SJCRH30 (cell line): ENCODE measurements around the gene MCUB. TPM values are rescaled to one million over a fixed set of nuclear protein-coding genes. Genes with fewer than 3 reads are reported as not detected.

ENCODE experiments used
- DNase-seq, 2 experiments: peaks; one replicate each; pipeline ENCODE4 v3.0.0-alpha.2; 2015 to 2020
- H3K27ac ChIP-seq: fragments of 250-450 bp; sonication (Bioruptor Pico); 2 replicates; pipeline ENCODE4 v1.5.1; 2020; ENCODE audit warnings: mild to moderate bottlenecking, moderate library complexity
- H3K27me3 ChIP-seq: fragments of 250-450 bp; sonication (Bioruptor Pico); 2 replicates; pipeline ENCODE4 v1.5.1; 2020; ENCODE audit warnings: mild to moderate bottlenecking, moderate library complexity
- H3K36me3 ChIP-seq: fragments of 250-450 bp; sonication (Bioruptor Pico); 2 replicates; pipeline ENCODE4 v1.5.1; 2020; ENCODE audit warnings: mild to moderate bottlenecking, moderate library complexity
- H3K4me1 ChIP-seq: fragments of 250-450 bp; sonication (Bioruptor Pico); 2 replicates; pipeline ENCODE4 v1.5.1; 2020; ENCODE audit warnings: mild to moderate bottlenecking, moderate library complexity
- H3K4me3 ChIP-seq: fragments of 250-450 bp; sonication (Bioruptor Pico); 2 replicates; pipeline ENCODE4 v1.5.1; 2020; ENCODE audit warnings: mild to moderate bottlenecking, moderate library complexity
- H3K9me3 ChIP-seq: fragments of 250-450 bp; sonication (Bioruptor Pico); replicated peaks from 2 replicates; pipeline ENCODE4 v1.5.1; 2020; ENCODE audit warnings: mild to moderate bottlenecking, moderate library complexity
- total RNA-seq: library from RNA; depleted of rRNA; stranded (reverse); fragments of >200 nt; shearing (Covaris generic); gene quantifications from 2 replicates; pipeline ENCODE4 v1.2.3, GENCODE V29; 2014

Gene MCUB
- total RNA-seq, 1 experiment from 2014 or later = 46.1 TPM

GRCh38 chr4:109627361-109627760 lies 67.3 kb downstream of the MCUB start:
- no peak overlapping the region for H3K4me3 ChIP-seq
- H3K9me3 ChIP-seq = no peaks in the 10 kb centered on the region
- no peaks in the 10 kb centered on the region for H3K27me3 ChIP-seq
- no peaks in the 10 kb centered on the region for H3K4me1 ChIP-seq
- DNase-seq = no peak
- H3K27ac ChIP-seq = no peak overlapping the region
- H3K36me3 ChIP-seq = no peaks in the 10 kb centered on the region

- Histone ChIP-seq H3K9me3 (no peaks in the 10 kb centered on the region), H3K27ac (no peak overlapping the region), H3K27me3 (no peaks in the 10 kb centered on the region), H3K4me1 (no peaks in the 10 kb centered on the region), H3K36me3 (no peaks in the 10 kb centered on the region), H3K4me3 (no peak overlapping the region)
- DNase-seq = no peak
Measured at GRCh38 chr4:109629775-109630174, 69.7 kb downstream of the MCUB start.

DNA sequence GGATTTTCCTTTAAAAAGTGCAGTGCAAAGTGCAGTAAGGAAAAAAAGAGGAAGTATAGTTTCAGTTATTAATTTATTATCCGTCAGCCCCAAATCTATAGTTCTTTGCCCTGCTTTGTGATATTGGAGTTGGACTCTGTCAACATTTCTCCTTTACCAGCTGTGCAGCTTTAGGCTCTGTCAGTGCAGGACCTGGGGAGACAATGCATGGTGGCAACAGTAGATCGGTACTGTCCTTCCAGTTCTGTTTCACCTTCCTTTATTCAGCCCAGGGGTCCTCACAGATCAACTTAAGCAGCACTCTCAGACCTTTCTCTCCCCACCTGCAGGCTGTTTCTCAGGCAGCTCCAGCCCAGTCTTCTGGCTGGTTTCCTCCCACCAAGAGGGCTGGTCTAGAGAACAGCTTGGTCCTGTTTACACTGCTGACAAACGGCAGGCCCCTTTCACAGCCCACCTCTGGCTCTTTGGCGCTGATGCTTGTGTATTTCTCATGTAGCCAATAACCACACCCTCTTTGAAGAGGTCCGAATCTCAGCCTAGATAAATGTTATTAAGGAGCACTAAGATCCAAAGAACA lies 71.6 kb downstream of the MCUB start:
- no peaks in the 10 kb centered on the region for H3K36me3 ChIP-seq
- no peaks in the 10 kb centered on the region for H3K9me3 ChIP-seq
- H3K27ac ChIP-seq = no peak overlapping the region
- no peak for DNase-seq
- no peak overlapping the region for H3K4me3 ChIP-seq
- no peaks in the 10 kb centered on the region for H3K27me3 ChIP-seq
- no peaks in the 10 kb centered on the region for H3K4me1 ChIP-seq

DNA sequence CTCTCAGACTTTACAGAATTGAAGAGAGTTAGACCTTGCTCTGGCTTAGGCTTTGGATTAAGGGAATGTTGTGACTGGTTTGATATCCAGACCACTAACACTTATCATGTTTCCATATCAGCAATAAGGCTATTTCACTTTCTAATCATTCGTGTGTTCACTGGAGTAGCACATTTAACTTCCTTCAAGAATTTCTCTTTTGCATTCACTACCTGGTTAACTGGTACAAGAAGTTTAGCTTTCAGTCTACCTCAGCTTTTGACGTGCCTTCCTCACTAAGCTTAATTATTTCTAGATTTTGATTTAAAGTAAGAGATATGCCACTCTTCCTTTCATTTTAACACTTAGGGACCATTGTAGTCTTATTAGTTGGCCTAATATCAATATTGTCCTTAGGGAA lies 80.6 kb downstream of the MCUB start:
- Histone ChIP-seq H3K36me3 (no peaks in the 10 kb centered on the region), H3K9me3 (no peaks in the 10 kb centered on the region), H3K4me3 (no peak overlapping the region), H3K4me1 (no peaks in the 10 kb centered on the region), H3K27ac (no peak overlapping the region), H3K27me3 (no peaks in the 10 kb centered on the region)
- DNase-seq = no peak

GRCh38 chr4:109645874-109646710 lies 86.0 kb downstream of the MCUB start:
- DNase-seq = no peak
- no peak overlapping the region for H3K27ac ChIP-seq
- H3K27me3 ChIP-seq = no peaks in the 10 kb centered on the region
- H3K4me3 ChIP-seq = no peak overlapping the region
- no peaks in the 10 kb centered on the region for H3K9me3 ChIP-seq
- no peaks in the 10 kb centered on the region for H3K4me1 ChIP-seq
- no peaks in the 10 kb centered on the region for H3K36me3 ChIP-seq

DNA sequence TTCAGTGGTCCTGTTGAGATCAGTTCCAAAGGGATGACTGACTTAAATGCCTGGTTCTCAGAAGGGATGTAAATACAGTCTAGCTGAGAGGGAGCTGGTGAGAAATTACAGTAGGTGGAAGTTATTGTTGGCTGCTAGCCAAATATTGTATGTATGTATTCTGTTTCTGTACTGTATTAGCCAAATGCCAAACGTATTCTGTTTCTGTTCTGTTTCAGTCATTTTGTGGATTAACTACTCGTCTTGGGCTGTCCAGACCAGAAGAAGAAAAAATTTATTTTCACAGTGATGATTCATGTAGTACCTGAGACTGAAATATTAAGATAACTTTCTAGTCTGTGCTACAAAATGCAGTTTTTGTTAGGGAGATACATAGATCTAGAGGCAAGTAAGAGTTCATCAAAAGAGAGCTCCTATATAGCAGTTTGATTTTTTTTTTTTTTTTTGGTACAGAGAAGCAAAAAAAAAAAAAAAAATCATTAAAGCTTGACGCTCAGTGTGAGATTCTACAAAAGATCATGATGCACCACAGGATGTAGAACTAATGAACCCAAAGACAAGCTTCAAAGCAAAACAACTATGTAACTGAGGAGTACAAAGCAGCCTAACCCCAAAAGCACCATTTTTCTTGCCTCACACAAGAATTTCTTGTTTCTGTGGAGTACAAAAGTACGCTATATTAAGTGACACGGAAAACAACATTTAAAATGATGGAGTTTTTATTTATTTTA lies 88.4 kb downstream of the MCUB start:
- Histone ChIP-seq H3K4me1 (no peaks in the 10 kb centered on the region), H3K9me3 (no peaks in the 10 kb centered on the region), H3K27ac (no peak overlapping the region), H3K36me3 (no peaks in the 10 kb centered on the region), H3K4me3 (no peak overlapping the region), H3K27me3 (no peaks in the 10 kb centered on the region)
- peak in 1 of 2 experiments; percentile 34 for DNase-seq

DNA sequence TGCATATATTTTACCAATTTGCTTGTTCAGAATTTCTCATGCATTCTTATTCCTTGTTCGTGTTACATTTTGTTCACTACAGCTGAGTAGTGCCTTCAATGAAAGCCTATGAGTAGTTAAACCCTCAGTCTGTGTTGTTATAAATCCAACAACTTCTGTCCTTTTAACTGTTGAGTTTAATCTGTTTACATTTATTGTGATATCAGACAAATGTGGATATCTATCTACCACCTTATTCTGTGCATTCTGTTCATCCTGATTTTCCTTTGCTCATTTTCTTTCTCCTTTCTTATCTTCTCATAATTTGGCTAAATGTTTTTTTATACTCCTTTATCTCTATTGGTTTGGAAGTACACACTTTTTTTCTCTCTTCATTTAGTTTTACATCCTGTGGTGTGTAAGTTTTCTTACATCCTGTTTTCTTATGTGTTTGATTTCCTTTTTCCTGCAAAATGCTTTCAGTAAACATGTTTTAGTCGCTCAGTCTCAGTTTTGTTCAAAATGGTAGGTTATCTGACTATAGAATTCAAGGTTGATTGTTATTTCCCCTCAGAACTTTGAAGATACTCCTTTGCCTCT lies 89.0 kb downstream of the MCUB start:
- no peak for DNase-seq
- Histone ChIP-seq H3K36me3 (no peaks in the 10 kb centered on the region), H3K27ac (no peak overlapping the region), H3K4me3 (no peak overlapping the region), H3K9me3 (no peaks in the 10 kb centered on the region), H3K27me3 (no peaks in the 10 kb centered on the region), H3K4me1 (no peaks in the 10 kb centered on the region)

DNA sequence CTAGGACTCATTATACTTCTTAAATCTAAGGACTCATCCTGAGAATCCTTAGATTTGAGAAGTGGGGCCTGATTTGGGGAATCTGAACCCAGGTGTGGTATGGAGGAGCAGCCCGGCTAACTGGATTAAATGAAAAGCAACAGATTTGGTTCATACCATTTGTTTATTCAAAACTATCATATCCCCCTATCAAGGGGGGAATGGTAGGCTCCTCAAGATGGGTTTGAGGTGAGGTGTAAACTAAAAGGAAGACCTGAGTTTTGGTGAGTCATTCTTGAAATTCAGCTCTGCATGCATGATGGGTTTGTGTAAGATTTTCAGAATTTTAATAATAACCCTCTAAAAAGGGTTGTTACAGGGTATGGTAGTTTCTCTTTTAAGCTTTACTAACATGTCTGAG lies 89.8 kb downstream of the MCUB start:
- H3K4me3 ChIP-seq = no peak overlapping the region
- no peak overlapping the region for H3K27ac ChIP-seq
- no peaks in the 10 kb centered on the region for H3K4me1 ChIP-seq

DNA sequence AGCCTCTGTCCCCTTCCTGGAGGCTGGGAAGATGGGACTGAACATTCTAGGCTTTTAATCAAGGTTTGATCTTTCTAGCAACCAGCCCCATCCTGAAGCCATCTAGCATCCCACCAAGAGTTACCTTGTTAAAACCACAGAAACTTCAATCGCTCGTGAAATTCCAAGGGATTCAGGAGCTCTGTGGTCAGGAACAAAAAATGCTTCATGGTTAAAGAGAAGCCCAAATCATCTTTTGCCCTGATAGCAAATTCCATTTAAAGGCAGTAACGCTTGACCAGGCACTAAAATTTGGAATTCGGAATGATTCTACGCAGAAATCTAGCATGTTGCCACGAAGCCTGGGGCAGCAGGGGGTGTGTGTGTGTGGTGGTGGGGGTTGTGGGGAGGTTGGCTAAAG lies 95.3 kb downstream of the MCUB start:
- Histone ChIP-seq H3K27me3 (no peaks in the 10 kb centered on the region), H3K4me1 (no peaks in the 10 kb centered on the region), H3K27ac (no peak overlapping the region), H3K36me3 (no peaks in the 10 kb centered on the region), H3K9me3 (no peaks in the 10 kb centered on the region), H3K4me3 (no peak overlapping the region)
- no peak for DNase-seq

More for the DNA sequence above, 89.8 kb downstream of the MCUB start:
- H3K27me3 ChIP-seq = no peaks in the 10 kb centered on the region
- no peaks in the 10 kb centered on the region for H3K36me3 ChIP-seq
- H3K9me3 ChIP-seq = no peaks in the 10 kb centered on the region
- DNase-seq = no peak

- Histone ChIP-seq H3K27ac (no peak overlapping the region), H3K36me3 (no peaks in the 10 kb centered on the region; the same call in 1 of the 2 replicates), H3K4me1 (no peaks in the 10 kb centered on the region), H3K4me3 (no peak overlapping the region), H3K9me3 (no peaks in the 10 kb centered on the region), H3K27me3 (no peaks in the 10 kb centered on the region)
- no peak for DNase-seq
Measured at GRCh38 chr4:109657854-109658418, 97.9 kb downstream of the MCUB start.

GRCh38 chr4:109658871-109659410 lies 98.9 kb downstream of the MCUB start:
- Histone ChIP-seq H3K27ac (no peak overlapping the region), H3K27me3 (no peaks in the 10 kb centered on the region), H3K4me3 (no peak overlapping the region), H3K4me1 (no peaks in the 10 kb centered on the region), H3K9me3 (no peaks in the 10 kb centered on the region), H3K36me3 (no peaks in the 10 kb centered on the region; the same call in 1 of the 2 replicates)
- no peak for DNase-seq

DNA sequence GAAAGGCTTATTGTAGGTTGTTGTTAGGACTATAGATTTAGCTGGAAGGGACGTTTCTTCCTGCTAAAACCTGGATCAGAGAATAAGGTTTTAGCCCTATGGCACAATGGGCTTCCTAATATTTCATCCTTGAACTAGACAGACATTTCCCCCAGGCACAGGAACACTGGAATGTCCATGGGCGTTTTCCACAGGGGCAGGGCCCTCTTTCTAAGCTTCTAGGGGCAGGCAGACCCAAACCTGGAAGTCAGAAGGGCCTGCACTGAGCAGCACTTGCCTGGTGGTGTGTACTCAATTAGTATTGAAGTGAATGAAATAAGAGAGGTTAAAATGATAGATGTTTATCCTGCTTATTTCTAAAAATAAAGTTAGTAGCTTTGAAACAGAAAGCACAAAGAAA lies 102.1 kb downstream of the MCUB start:
- no peak for DNase-seq
- Histone ChIP-seq H3K9me3 (no peaks in the 10 kb centered on the region), H3K27ac (no peak overlapping the region), H3K4me3 (no peak overlapping the region), H3K27me3 (no peaks in the 10 kb centered on the region), H3K36me3 (no peaks in the 10 kb centered on the region; the same call in 1 of the 2 replicates), H3K4me1 (no peaks in the 10 kb centered on the region)

DNA sequence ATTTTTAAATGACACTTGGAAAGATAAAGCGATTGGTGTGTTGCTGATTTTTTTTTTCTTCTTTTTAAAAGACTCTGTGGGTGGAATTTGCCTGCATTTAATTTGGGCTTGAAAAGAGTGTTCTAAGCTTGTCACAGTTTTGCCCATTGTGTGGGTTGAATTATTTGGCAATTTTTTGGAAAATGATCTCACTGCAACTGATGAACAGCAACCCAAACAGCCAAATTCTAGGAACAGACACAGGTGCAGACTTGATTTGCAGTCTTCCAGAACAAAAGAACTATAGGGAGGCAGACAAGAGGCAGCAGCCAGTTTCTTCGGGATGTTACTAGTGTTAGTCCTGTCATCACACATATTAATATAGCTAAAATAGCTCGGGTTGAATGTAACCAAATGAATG lies 102.7 kb downstream of the MCUB start:
- Histone ChIP-seq H3K27me3 (no peaks in the 10 kb centered on the region), H3K9me3 (no peaks in the 10 kb centered on the region), H3K27ac (no peak overlapping the region), H3K4me1 (no peaks in the 10 kb centered on the region), H3K36me3 (no peaks in the 10 kb centered on the region; the same call in 1 of the 2 replicates), H3K4me3 (no peak overlapping the region)
- no peak for DNase-seq

DNA sequence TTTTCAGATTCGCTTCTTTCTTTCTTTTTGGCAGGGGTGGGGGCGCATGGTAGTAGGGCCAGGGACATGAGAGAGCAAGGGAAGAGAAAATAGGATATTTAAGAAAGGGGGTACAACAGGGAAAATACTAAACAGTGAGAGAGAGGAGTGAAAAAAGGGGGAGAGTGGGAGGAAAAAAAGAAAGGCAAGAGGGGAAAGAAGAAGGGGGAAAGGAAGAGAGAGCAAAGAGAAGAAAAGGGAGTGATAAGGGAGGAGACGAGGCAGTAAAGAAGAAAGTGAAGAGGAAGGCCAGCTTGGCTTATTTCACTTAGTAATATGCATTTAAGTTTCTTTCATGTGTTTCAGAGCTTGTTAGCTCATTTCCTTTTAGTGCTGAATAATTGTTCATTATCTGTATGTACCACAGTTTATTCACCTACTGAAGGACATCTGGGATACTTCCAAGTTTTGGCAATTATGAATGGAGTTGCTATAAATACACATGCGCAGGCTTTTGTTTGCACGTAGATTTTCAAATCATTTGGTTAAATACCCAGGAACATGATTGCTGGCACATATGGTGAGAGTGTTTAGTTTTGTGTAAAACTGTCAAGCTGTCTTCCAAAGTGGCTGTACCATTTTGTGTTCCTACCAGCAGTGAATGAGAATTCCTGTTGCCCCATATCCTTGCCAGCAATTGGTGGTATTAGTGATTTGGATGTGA lies 105.9 kb downstream of the MCUB start:
- Histone ChIP-seq H3K9me3 (no peaks in the 10 kb centered on the region), H3K4me3 (no peak overlapping the region), H3K4me1 (no peaks in the 10 kb centered on the region), H3K27ac (no peak overlapping the region), H3K36me3 (no peaks in the 10 kb centered on the region; the same call in 1 of the 2 replicates), H3K27me3 (no peaks in the 10 kb centered on the region)
- DNase-seq = no peak
